K562 (cell line): ENCODE data around the gene TRIM26.
A peak's percentile ranks its signal among the peaks of the same experiment; 100 is the strongest.

ENCODE experiments used
- CTBP1 ChIP-seq: fragments of 450-650 bp; IDR thresholded peaks from 2 replicates; pipeline ENCODE4 v1.6.1; 2016; ENCODE audit warnings: borderline replicate concordance
- CTCF ChIP-seq, 3 experiments: IDR thresholded peaks in 2 of 3; conservative IDR thresholded peaks in 1 of 3; 2 replicates each; pipeline ENCODE4 v1.5.1; 2011 to 2012; ENCODE audit warnings: low read length in 3 of 3, mild to moderate bottlenecking in 3 of 3, control low read depth in 2 of 3, improper control_type of control experiment in 1 of 3, inconsistent platforms in 1 of 3, low read depth in 1 of 3, mixed read lengths in 1 of 3, moderate library complexity in 1 of 3; ENCODE audit not compliant: insufficient read depth in 2 of 3
- EHMT2 ChIP-seq: fragments of 450-650 bp; IDR thresholded peaks from 2 replicates; pipeline ENCODE4 v1.6.1; 2018; ENCODE audit warnings: antibody characterized with exemption
- HDAC1 ChIP-seq, 2 experiments: fragments of 450-650 bp; IDR thresholded peaks; 2 replicates each; pipeline ENCODE4 v1.6.1; 2016 to 2017; ENCODE audit warnings: inconsistent platforms in 1 of 2, mild to moderate bottlenecking in 1 of 2, moderate library complexity in 1 of 2
- KLF16 ChIP-seq: IDR thresholded peaks from 2 replicates; pipeline ENCODE4 v1.6.1; 2016; ENCODE audit warnings: antibody characterized with exemption
- NFIC ChIP-seq: fragments of 450-650 bp; IDR thresholded peaks from 2 replicates; pipeline ENCODE4 v1.6.1; 2017; ENCODE audit warnings: mild to moderate bottlenecking, inconsistent platforms
- POLR2AphosphoS2 ChIP-seq: IDR thresholded peaks from 2 replicates; pipeline ENCODE4 v1.6.1; 2012; ENCODE audit warnings: low read length, improper control_type of control experiment
- PRDM10 ChIP-seq: fragments of 450-650 bp; IDR thresholded peaks from 2 replicates; pipeline ENCODE4 v1.6.1; 2018; ENCODE audit not compliant: partially characterized antibody
- TAF1 ChIP-seq: IDR thresholded peaks from 2 replicates; pipeline ENCODE4 v1.6.1; 2011; ENCODE audit warnings: mild to moderate bottlenecking, low read length, moderate library complexity; ENCODE audit not compliant: insufficient read depth, control insufficient read depth, severe bottlenecking; ENCODE audit errors: extremely low read depth
- TCF7L2 ChIP-seq: fragments of 150-350 bp; IDR thresholded peaks from 2 replicates; pipeline ENCODE4 v1.6.1; 2016; ENCODE audit warnings: low read depth, mild to moderate bottlenecking, low read length, moderate library complexity
- TF ChIP-seq, protein P1 (sequence below): fragments of 250-450 bp; sonication (Bioruptor Pico); IDR thresholded peaks from 2 replicates; pipeline ENCODE4 v1.5.0; 2021; ENCODE audit warnings: mild to moderate bottlenecking, borderline replicate concordance

GRCh38 chr6:30219244-30219643 lies 6.0 kb upstream of the TRIM26 start:
- peak; percentile 86 to 92 (median 88) for TF ChIP-seq CTCF (IDR thresholded peaks at IDR 0.05 in 2 of 3, conservative IDR thresholded peaks at IDR 0.05 in 1 of 3; ENCODE audit: insufficient read depth in 2 of 3, low read depth in 1 of 3, low read length in 3 of 3)
- no peak for TF ChIP-seq TAF1
- no peak for TF ChIP-seq HDAC1 (IDR thresholded peaks at IDR 0.05)
- no peak for TF ChIP-seq POLR2AphosphoS2
- no peak for TF ChIP-seq EHMT2
- no peak for TF ChIP-seq CTBP1
- TF ChIP-seq, protein P1, sequence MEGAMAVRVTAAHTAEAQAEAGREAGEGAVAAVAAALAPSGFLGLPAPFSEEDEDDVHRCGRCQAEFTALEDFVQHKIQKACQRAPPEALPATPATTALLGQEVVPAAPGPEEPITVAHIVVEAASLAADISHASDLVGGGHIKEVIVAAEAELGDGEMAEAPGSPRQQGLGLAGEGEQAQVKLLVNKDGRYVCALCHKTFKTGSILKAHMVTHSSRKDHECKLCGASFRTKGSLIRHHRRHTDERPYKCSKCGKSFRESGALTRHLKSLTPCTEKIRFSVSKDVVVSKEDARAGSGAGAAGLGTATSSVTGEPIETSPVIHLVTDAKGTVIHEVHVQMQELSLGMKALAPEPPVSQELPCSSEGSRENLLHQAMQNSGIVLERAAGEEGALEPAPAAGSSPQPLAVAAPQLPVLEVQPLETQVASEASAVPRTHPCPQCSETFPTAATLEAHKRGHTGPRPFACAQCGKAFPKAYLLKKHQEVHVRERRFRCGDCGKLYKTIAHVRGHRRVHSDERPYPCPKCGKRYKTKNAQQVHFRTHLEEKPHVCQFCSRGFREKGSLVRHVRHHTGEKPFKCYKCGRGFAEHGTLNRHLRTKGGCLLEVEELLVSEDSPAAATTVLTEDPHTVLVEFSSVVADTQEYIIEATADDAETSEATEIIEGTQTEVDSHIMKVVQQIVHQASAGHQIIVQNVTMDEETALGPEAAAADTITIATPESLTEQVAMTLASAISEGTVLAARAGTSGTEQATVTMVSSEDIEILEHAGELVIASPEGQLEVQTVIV (CRISPR knock-in tag), result no peak
- TF ChIP-seq PRDM10, result no peak
- no peak for TF ChIP-seq TCF7L2
- TF ChIP-seq NFIC, result no peak
- TF ChIP-seq KLF16, result 0 out of 2 replicates have a peak, but pooled peaks have one; percentile 48
